RWPE2 (cell line): Measurements from ENCODE around the gene CCSER2.

ENCODE experiments used
- ATAC-seq: fragments of 200-7000 bp; cut with Tn5 transposase; 3 replicates; pipeline ENCODE4 v1.9.1; 2021; ENCODE audit warnings: low read depth
- DNase-seq: peaks from one replicate; pipeline ENCODE4 v3.0.0-alpha.2; 2020; ENCODE audit warnings: low spot score
- H3K27ac ChIP-seq: fragments of 450-650 bp; 2 replicates; pipeline ENCODE4 v1.5.1; 2017; ENCODE audit warnings: mild to moderate bottlenecking; ENCODE audit not compliant: poor library complexity, severe bottlenecking
- H3K27me3 ChIP-seq: fragments of 250-450 bp; sonication (Bioruptor Pico); 2 replicates; pipeline ENCODE4 v1.5.1; 2021; ENCODE audit warnings: mild to moderate bottlenecking, moderate library complexity; ENCODE audit not compliant: insufficient read depth, poor library complexity, severe bottlenecking
- H3K36me3 ChIP-seq: fragments of 250-450 bp; sonication (Bioruptor Pico); 2 replicates; pipeline ENCODE4 v1.5.1; 2020; ENCODE audit warnings: low read depth, mild to moderate bottlenecking, moderate library complexity
- H3K4me1 ChIP-seq: fragments of 250-450 bp; sonication (Bioruptor Pico); 2 replicates; pipeline ENCODE4 v1.5.1; 2021; ENCODE audit warnings: mild to moderate bottlenecking, moderate library complexity; ENCODE audit not compliant: insufficient read depth, poor library complexity, severe bottlenecking
- H3K4me3 ChIP-seq: fragments of 250-450 bp; sonication (Bioruptor Pico); 2 replicates; pipeline ENCODE4 v1.5.1; 2021; ENCODE audit warnings: mild to moderate bottlenecking, moderate library complexity; ENCODE audit not compliant: severe bottlenecking
- H3K9me3 ChIP-seq: fragments of 250-450 bp; sonication (Bioruptor Pico); 2 replicates; pipeline ENCODE4 v1.5.1; 2021; ENCODE audit warnings: mild to moderate bottlenecking, moderate library complexity; ENCODE audit not compliant: severe bottlenecking
- CTCF ChIP-seq: fragments of 450-650 bp; IDR thresholded peaks from one replicate; pipeline ENCODE4 v1.5.1; 2017; ENCODE audit warnings: mild to moderate bottlenecking, moderate library complexity; ENCODE audit not compliant: poor library complexity, severe bottlenecking

The CCSER2 gene

GRCh38 chr10:84340632-84341537 is 12.5 kb downstream of the CCSER2 start:
- ATAC-seq (no peak), DNase-seq (no peak)
- Histone ChIP-seq H3K4me1 (peaks cover 19% of the 10 kb centered on the region), H3K27ac (no peak overlapping the region), H3K9me3 (no peaks in the 10 kb centered on the region), H3K36me3 (no peaks in the 10 kb centered on the region), H3K27me3 (no peaks in the 10 kb centered on the region), H3K4me3 (no peak overlapping the region)
- no peak for TF ChIP-seq CTCF

- H3K4me3 ChIP-seq: no peak overlapping the region
- TF ChIP-seq CTCF: no peak
- DNase-seq (no peak), ATAC-seq (no peak)
- no peaks in the 10 kb centered on the region for H3K27me3 ChIP-seq
- no peak overlapping the region for H3K27ac ChIP-seq
- H3K9me3 ChIP-seq: no peaks in the 10 kb centered on the region
- peaks cover 13% of the 10 kb centered on the region for H3K4me1 ChIP-seq
- no peaks in the 10 kb centered on the region for H3K36me3 ChIP-seq
These were observed 13.1 kb downstream of the CCSER2 start for GRCh38 chr10:84341538-84341856.

- no peak for TF ChIP-seq CTCF
- H3K9me3 ChIP-seq: no peaks in the 10 kb centered on the region
- DNase-seq (no peak), ATAC-seq (no peak)
- H3K27ac ChIP-seq: no peak overlapping the region
- H3K36me3 ChIP-seq: no peaks in the 10 kb centered on the region
- H3K4me1 ChIP-seq: peaks cover 8% of the 10 kb centered on the region
- no peaks in the 10 kb centered on the region for H3K27me3 ChIP-seq
- H3K4me3 ChIP-seq: no peak overlapping the region
These were observed 13.6 kb downstream of the CCSER2 start for GRCh38 chr10:84341983-84342382.

- peaks cover 2% of the 10 kb centered on the region for H3K4me1 ChIP-seq
- no peaks in the 10 kb centered on the region for H3K36me3 ChIP-seq
- no peaks in the 10 kb centered on the region for H3K9me3 ChIP-seq
- no peak overlapping the region for H3K4me3 ChIP-seq
- DNase-seq: no peak
- no peak for ATAC-seq
- no peak for TF ChIP-seq CTCF
- no peak overlapping the region for H3K27ac ChIP-seq
- H3K27me3 ChIP-seq: no peaks in the 10 kb centered on the region
These were observed 14.2 kb downstream of the CCSER2 start for GRCh38 chr10:84342584-84342983.

- ATAC-seq (no peak), DNase-seq (no peak)
- H3K36me3 ChIP-seq: no peaks in the 10 kb centered on the region
- no peak for TF ChIP-seq CTCF
- no peaks in the 10 kb centered on the region for H3K27me3 ChIP-seq
- H3K9me3 ChIP-seq: no peaks in the 10 kb centered on the region
- no peak overlapping the region for H3K27ac ChIP-seq
- peaks cover 7% of the 10 kb centered on the region for H3K4me1 ChIP-seq
- H3K4me3 ChIP-seq: no peak overlapping the region
These were observed 15.4 kb downstream of the CCSER2 start for GRCh38 chr10:84343831-84344230.
